NOMO-1 (cell line): ENCODE measurements around the gene GAPVD1.
A peak's percentile ranks its signal among the peaks of the same experiment; 100 is the strongest.
"Not testable (repeated sequence)": the region's sequence is repeated elsewhere in the genome, so short reads cannot be mapped to it uniquely, and the experiment has no call there.

Source experiments
- DNase-seq, 2 experiments: peaks; one replicate each; lab custom pipeline; 2025; ENCODE audit not compliant: unreplicated experiment in 2 of 2; lab: John Stamatoyannopoulos, UW

Gene GAPVD1

GRCh38 chr9:125304273-125304672 is 42.6 kb downstream of the GAPVD1 start:
- no peak for DNase-seq

GRCh38 chr9:125312411-125312810 is 50.8 kb downstream of the GAPVD1 start:
- no peak for DNase-seq

DNA sequence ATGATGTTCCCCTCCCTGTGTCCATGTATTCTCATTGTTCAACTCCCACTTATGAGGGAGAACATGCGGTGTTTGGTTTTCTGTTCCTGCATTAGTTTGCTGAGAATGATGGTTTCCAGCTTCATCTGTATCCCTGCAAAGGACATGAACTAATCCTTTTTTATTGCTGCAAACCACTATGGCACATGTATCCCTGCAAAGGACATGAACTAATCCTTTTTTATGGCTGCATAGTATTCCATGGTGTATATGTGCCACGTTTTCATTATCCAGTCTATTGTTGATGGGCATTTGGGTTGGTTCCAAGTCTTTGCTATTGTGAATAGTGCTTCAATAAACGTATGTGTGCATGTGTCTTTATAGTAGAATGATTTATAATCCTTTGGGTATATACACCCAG is 54.7 kb downstream of the GAPVD1 start:
- not testable (repeated sequence) for DNase-seq

DNA sequence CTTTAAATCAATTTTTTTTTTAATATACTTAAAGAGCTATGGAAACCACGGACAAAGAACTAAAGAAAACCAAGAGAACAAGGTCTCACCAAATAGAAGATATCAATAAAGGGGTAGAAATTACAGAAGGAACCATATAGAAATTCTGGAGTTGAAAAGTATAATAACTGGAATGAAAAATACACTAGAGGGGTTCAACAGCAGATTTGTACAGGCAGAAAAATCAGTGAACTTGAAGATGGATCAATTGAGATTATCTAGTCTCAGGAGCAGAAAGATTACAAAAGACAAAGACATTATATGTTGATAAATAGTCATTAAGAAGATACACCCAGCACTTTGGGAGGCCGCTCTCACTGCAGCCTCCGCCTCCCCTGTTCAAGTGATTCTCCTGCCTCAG is 56.1 kb downstream of the GAPVD1 start:
- DNase-seq = no peak

- no peak for DNase-seq
Observed at GRCh38 chr9:125321496-125321895, 59.9 kb downstream of the GAPVD1 start.

DNA sequence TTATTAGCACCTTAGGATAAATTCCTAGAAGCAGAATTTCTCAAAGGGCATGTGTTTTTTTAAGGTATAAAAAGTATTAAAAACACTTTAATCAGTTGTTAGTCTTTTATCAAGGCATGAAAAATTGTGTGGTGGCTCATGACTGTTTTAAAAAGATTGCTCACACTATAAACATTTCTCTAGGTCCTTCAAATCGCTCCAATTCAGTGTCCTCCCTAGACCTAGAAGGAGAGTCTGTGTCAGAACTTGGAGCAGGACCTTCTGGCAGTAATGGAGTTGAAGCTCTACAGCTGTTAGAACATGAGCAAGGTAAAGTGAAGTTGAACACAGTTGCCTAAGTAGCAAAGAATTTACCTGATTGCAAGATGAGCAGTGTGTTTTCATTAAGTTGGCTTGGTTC is 62.0 kb downstream of the GAPVD1 start:
- no peak for DNase-seq

DNA sequence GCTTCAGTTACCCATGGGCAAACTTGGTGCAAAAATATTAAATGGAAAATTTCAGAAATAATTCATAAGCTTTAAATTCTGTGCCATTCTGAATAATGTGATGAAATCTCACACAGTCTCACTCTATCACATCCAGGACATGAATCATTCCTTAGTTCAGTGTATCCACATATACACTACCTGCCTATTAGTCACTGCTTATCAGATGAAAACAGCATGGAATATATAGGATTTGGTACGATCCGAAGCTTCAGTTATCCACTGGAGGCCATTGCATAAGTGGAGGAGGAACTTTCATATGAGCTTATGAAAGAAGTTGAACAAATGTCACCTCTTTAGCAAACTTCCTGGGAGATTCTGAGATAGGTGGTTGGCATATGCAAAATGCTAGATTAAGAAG is 64.2 kb downstream of the GAPVD1 start:
- DNase-seq = no peak

GRCh38 chr9:125329978-125330377 is 68.4 kb downstream of the GAPVD1 start:
- DNase-seq = no peak

DNA sequence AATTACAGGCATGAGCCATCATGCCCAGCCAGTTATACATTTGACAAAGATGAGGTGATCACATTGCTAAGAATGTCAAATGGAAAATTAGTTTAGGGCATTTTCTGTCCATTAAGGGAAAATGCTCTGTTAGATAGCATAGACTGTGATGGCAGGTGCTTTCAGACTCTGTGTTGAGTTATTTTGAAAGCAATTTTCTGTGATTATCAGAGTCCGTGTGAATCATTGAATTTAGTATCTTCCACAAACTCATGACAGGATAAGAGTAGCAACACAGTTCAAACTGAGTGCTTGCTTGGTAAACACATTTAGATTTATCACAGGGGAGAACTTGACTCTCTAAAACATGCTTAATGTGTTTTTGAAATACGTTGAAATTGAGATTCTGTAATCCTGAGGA is 69.0 kb downstream of the GAPVD1 start:
- no peak for DNase-seq

DNA sequence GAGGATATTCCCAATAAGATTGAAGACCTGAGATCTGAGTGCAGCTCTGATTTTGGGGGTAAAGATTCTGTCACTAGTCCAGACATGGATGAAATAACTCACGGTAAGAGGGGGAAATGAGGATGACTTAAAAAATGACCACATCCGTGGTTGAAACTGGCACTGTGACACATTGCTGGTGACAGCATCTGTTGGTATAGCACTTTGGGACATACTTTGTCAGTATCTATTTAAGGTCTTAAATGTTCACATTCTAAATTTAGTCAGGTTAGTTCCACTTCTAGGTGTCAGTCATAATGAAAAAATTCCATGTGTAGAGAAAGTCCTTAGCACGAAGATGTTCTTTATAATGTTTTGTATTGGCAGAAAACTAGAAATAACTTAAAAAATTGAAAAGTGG is 70.9 kb downstream of the GAPVD1 start:
- DNase-seq = peak in 1 of 2 experiments; percentile 65

- no peak for DNase-seq
Observed at GRCh38 chr9:125337236-125337635, 75.6 kb downstream of the GAPVD1 start.

GRCh38 chr9:125338929-125339328 is 77.3 kb downstream of the GAPVD1 start:
- no peak for DNase-seq

- DNase-seq = no peak
Observed at GRCh38 chr9:125341566-125341965, 79.9 kb downstream of the GAPVD1 start.

DNA sequence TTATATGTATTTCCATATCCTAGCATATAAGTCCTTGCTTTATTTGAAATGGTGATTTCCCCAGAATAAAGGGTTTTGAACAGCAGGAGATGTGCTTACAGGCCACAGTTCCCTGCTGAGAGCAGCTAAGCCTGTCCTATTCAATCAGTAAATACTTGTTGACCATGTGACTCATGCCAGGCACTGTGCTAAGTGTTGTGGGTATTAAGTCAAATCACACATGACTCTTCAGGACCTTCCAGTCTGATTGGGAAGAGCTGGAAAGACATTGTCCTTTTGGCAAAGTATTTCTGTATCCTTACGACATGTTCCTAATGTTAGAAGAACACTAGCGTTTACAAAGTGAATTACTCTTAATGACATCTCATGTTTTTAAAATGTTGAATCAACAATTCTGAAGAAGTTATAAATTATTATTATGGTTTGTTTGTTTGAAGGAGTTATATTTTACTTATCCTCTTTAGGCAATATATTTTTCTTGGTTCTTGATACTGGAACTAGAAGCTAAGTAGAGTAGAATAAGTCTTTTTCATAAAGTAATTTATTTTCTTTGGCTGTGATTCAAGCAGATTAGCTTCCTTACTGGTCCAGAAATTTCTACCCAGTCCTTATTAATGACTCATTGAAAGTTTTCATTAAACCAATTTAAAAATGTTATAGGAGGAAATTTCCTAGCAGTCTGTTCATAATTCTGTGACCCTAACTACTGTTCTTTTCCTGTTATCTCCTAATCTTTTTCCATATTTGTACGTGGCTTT is 82.1 kb downstream of the GAPVD1 start:
- DNase-seq = no peak

DNA sequence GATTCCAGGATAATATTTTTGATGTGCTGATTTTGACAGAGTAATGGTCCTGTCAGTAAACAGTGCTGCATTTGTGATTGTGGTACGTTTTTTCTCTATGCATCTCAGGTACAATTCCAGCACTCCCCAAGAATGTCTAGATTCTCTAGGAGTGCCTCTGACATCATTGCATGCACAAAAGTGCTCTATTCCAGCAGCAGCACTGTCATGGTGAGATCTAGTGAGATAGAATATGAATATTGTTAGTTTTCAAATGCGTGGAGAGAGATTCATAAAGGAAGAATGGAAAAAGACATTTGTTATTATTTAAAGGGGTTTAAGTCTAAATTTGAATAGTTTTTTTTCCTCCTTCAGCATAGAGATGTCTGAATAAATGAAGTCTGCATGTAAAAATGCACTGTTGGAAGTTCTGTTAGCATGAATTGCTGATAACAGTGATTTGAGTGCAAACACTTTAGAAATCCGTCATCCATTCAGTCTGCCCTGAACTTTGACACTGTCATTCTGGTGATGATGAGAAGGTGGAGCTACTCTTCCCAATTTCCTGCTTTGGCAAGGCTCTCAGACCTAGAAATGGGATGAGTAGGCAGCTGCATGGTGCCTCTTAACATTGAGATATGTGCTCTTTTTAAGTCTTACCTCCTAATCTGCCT is 84.6 kb downstream of the GAPVD1 start:
- DNase-seq = no peak

GRCh38 chr9:125355601-125356000 is 94.0 kb downstream of the GAPVD1 start:
- DNase-seq = no peak

DNA sequence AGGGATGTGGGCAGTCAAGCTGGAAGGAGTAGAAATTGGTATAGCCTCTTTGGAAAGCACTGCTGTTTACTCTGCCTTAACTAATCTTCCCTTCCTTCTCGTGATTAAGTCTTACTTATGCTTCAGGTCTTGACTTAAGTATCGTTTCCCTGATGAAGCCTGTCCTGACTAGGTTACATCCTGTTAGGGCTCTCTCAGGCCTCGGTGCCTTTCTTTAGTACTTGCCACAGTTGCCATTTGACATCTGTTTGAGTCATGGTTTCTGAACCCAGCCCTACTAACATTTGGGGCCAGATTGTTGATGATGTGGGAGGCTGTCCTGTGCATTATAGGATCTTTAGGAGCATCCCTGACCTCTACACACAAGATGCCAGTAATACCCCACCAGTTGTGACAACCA is 94.4 kb downstream of the GAPVD1 start:
- no peak for DNase-seq

- DNase-seq = no peak
Observed at GRCh38 chr9:125359011-125359410, 97.4 kb downstream of the GAPVD1 start.

- DNase-seq = no peak
Observed at GRCh38 chr9:125360601-125361000, 99.0 kb downstream of the GAPVD1 start.

GRCh38 chr9:125361837-125362531 is 100.4 kb downstream of the GAPVD1 start:
- peak; percentile 55 to 67 for DNase-seq

- no peak for DNase-seq
Observed at GRCh38 chr9:125366676-125367075, 105.0 kb downstream of the GAPVD1 start.

GRCh38 chr9:125370786-125371185 is 109.2 kb downstream of the GAPVD1 start:
- DNase-seq = no peak
